Fibroblast of upper back skin (primary cell): ENCODE data around the gene SCGB1D2.
A peak's percentile ranks its signal among the peaks of the same experiment; 100 is the strongest.

Experiments used
- DNase-seq: peaks from one replicate; pipeline ENCODE4 v3.0.0-alpha.2; 2013

Gene SCGB1D2

GRCh38 chr11:62264004-62264403, 22.0 kb downstream of the SCGB1D2 start:
- no peak for DNase-seq

- DNase-seq, result peak; percentile 3
Measured at GRCh38 chr11:62266558-62266957, 24.5 kb downstream of the SCGB1D2 start.

- DNase-seq, result no peak
Measured at GRCh38 chr11:62267050-62267449, 25.0 kb downstream of the SCGB1D2 start.

DNA sequence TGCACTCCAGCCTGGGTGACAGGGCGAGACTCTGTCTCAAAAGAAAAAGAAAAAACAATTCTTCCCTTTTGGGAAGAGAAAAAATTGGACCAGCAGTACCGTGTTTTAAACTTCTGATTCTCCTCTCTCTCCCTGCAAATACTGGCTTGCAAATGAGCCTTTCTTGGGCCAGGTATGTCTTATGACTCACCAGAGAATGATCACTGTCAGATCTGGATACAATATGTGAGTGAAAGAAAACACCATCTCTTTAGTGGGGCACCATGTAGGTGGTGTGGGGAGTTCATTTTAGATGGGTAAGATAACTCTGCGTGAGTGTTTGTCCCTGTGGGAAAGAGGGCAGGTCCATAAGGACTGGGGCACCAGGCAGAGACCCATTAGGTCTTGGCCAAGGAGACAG, 25.5 kb downstream of the SCGB1D2 start:
- DNase-seq, result no peak

- DNase-seq, result no peak
Measured at GRCh38 chr11:62269654-62270278, 27.7 kb downstream of the SCGB1D2 start, which contains the start of gene SCGB2A2. Gene SCGB2A2, plus strand, starts transcription at chr11:62270158. Its CDS starts 59 bp downstream, at chr11:62270217.

DNA sequence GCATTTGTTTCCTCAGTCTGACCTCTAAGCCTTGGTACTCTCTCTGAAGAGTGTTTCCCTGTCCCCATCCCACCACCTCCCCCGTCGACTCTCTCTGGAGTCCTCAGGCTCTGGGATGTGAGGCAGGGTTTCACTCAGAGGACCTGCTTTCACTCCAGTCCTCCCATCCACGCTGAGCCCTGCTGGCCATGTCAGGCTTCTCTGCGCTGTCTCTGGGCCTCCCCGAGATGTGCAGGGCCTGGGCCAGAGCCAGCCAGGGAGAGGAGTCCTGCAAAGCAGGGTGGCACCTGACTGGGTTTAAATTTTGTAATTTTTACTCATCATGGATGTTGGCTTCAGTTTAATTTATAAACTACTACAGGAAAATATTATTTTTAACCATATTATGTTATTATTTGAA, 31.2 kb downstream of the SCGB1D2 start:
- no peak for DNase-seq

DNA sequence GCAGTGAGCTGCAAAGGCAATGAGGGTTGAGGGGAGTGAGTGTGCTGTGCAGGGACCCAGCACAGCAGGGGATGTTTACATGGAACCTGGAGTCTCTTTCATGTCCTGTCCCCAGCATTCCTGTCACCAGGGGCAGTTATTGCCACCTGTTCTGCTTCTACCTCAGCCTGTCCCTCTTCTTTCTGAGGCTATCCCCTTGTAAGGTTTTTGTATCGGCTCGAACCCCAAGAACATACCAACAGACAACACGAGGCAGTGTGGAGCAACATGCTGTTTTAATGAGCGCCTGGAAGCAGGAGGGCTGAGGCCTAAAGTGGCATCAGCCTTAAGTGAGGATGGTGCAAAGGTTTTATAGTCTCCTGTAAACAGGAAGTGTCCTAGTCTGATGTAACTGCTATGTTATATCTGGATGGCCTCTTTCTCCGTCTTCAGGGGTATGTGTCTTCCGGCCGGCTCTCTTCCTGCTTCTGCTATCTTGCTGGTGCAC, 31.8 kb downstream of the SCGB1D2 start:
- DNase-seq, result no peak

- DNase-seq, result no peak
Measured at GRCh38 chr11:62280452-62280851, 38.4 kb downstream of the SCGB1D2 start.
